ENCODE results near the gene CXCL11.
"Not testable (repeated sequence)": the region's sequence is repeated elsewhere in the genome, so short reads cannot be mapped to it uniquely, and the experiment has no call there.

The CXCL11 gene

GRCh38 chr4:76042241-76042998, 6.5 kb upstream of the CXCL11 start:
- DNase-seq (ENCODE audit: low read depth in 3 of 3), result not testable (repeated sequence)

GRCh38 chr4:76036855-76037254, 985 bp upstream of the CXCL11 start:
- no peak for DNase-seq (ENCODE audit: low read depth in 3 of 3)

- no peak for DNase-seq (ENCODE audit: low read depth in 3 of 3)
Measured at GRCh38 chr4:76035141-76035540, 729 bp downstream of the CXCL11 start.

- DNase-seq (ENCODE audit: low read depth in 3 of 3), result no peak
Measured at GRCh38 chr4:76029300-76029699, 6.6 kb downstream of the CXCL11 start.

GRCh38 chr4:76028350-76028765, 7.5 kb downstream of the CXCL11 start:
- no peak for DNase-seq (ENCODE audit: low read depth in 3 of 3)

- no peak for DNase-seq (ENCODE audit: low read depth in 3 of 3)
Measured at GRCh38 chr4:76024065-76024464, 11.8 kb downstream of the CXCL11 start.

- no peak for DNase-seq (ENCODE audit: low read depth in 3 of 3)
Measured at GRCh38 chr4:76023389-76023788, 12.5 kb downstream of the CXCL11 start, which contains the start of gene CXCL10. Gene CXCL10, minus strand, starts transcription at chr4:76023497. Its CDS starts 66 bp downstream, at chr4:76023431.

GRCh38 chr4:76022677-76023076, 13.2 kb downstream of the CXCL11 start:
- DNase-seq (ENCODE audit: low read depth in 3 of 3), result no peak

- DNase-seq (ENCODE audit: low read depth in 3 of 3), result no peak
Measured at GRCh38 chr4:76022031-76022430, 13.8 kb downstream of the CXCL11 start.

- DNase-seq (ENCODE audit: low read depth in 3 of 3), result no peak
Measured at GRCh38 chr4:76017056-76017686, 18.7 kb downstream of the CXCL11 start.

GRCh38 chr4:76016393-76016792, 19.5 kb downstream of the CXCL11 start:
- DNase-seq (ENCODE audit: low read depth in 3 of 3), result peak in 1 of 3 experiments; percentile 12

GRCh38 chr4:76013540-76013939, 22.3 kb downstream of the CXCL11 start:
- DNase-seq (ENCODE audit: low read depth in 3 of 3), result no peak

- no peak for DNase-seq (ENCODE audit: low read depth in 3 of 3)
Measured at GRCh38 chr4:76012388-76012801, 23.5 kb downstream of the CXCL11 start.

GRCh38 chr4:76011700-76012387, 24.0 kb downstream of the CXCL11 start:
- no peak for DNase-seq (ENCODE audit: low read depth in 3 of 3)

GRCh38 chr4:76011018-76011670, 24.7 kb downstream of the CXCL11 start:
- no peak for DNase-seq (ENCODE audit: low read depth in 3 of 3)

GRCh38 chr4:76010576-76010975, 25.3 kb downstream of the CXCL11 start:
- DNase-seq (ENCODE audit: low read depth in 3 of 3), result no peak

GRCh38 chr4:76009311-76009710, 26.6 kb downstream of the CXCL11 start:
- no peak for DNase-seq (ENCODE audit: low read depth in 3 of 3)

- DNase-seq (ENCODE audit: low read depth in 3 of 3), result no peak
Measured at GRCh38 chr4:76007089-76007862, 28.6 kb downstream of the CXCL11 start, which contains the start of gene CXCL9. Gene CXCL9, minus strand, starts transcription at chr4:76007509. Its CDS starts 60 bp downstream, at chr4:76007449.

GRCh38 chr4:76003620-76004019, 32.2 kb downstream of the CXCL11 start:
- DNase-seq (ENCODE audit: low read depth in 3 of 3), result no peak

- DNase-seq (ENCODE audit: low read depth in 3 of 3), result no peak
Measured at GRCh38 chr4:76003035-76003434, 32.8 kb downstream of the CXCL11 start.

GRCh38 chr4:76002176-76002575, 33.7 kb downstream of the CXCL11 start:
- no peak for DNase-seq (ENCODE audit: low read depth in 3 of 3)
